ENCODE measurements around the gene L3MBTL3.
"Not testable (repeated sequence)": the region's sequence is repeated elsewhere in the genome, so short reads cannot be mapped to it uniquely, and the experiment has no call there.

The L3MBTL3 gene

DNA sequence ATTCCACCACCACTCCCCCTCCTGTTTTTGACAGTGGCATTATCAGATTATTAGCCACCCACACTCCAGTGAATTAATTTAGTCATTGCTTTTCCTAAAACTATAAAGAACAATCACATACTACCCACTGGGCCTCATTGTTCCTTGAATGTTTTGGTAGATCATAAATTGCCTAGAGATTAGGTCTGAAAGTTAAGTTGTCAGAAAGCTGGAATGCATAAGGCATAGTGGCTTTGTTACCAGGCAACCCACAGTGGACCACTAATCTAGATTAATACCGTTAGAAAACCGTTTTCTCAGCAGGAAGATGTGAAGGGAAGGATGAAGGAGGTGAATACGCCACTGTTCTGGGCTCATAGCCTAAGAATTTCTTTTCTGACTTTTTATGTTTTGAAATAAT, 128.7 kb downstream of the L3MBTL3 start:
- DNase-seq (ENCODE audit: low read depth), result no peak
- H3K4me3 ChIP-seq (ENCODE audit: control insufficient read depth, low read depth, low read length), result no peak overlapping the region
- TF ChIP-seq, protein P1, sequence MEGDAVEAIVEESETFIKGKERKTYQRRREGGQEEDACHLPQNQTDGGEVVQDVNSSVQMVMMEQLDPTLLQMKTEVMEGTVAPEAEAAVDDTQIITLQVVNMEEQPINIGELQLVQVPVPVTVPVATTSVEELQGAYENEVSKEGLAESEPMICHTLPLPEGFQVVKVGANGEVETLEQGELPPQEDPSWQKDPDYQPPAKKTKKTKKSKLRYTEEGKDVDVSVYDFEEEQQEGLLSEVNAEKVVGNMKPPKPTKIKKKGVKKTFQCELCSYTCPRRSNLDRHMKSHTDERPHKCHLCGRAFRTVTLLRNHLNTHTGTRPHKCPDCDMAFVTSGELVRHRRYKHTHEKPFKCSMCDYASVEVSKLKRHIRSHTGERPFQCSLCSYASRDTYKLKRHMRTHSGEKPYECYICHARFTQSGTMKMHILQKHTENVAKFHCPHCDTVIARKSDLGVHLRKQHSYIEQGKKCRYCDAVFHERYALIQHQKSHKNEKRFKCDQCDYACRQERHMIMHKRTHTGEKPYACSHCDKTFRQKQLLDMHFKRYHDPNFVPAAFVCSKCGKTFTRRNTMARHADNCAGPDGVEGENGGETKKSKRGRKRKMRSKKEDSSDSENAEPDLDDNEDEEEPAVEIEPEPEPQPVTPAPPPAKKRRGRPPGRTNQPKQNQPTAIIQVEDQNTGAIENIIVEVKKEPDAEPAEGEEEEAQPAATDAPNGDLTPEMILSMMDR (conservative IDR thresholded peaks at IDR 0.05; ENCODE audit: control insufficient read depth, insufficient read depth, low read depth, low read length), result no peak

DNA sequence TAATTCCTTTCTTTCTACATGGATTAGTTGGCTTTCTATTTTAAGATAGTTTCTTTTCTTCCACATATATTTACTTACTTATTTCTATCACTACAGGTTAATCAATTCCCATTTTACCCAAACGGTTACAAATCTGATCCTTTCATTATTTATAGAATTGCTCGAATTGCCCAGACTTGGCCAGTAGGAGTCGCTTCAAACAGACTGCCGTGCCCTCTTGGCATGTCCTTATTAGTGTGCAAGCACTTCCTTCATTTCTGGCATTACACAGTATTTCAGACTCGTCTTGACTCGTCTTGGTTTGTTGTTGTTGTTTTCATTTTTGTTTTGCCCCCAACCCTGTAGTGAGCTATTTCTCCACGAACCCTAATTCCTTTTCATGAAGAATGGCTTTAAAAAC, 129.8 kb downstream of the L3MBTL3 start:
- TF ChIP-seq, protein P1 (conservative IDR thresholded peaks at IDR 0.05; ENCODE audit: control insufficient read depth, insufficient read depth, low read depth, low read length), result peak; percentile 26
- peak; percentile 5 for DNase-seq (ENCODE audit: low read depth)
- no peak overlapping the region for H3K4me3 ChIP-seq (ENCODE audit: control insufficient read depth, low read depth, low read length)

DNA sequence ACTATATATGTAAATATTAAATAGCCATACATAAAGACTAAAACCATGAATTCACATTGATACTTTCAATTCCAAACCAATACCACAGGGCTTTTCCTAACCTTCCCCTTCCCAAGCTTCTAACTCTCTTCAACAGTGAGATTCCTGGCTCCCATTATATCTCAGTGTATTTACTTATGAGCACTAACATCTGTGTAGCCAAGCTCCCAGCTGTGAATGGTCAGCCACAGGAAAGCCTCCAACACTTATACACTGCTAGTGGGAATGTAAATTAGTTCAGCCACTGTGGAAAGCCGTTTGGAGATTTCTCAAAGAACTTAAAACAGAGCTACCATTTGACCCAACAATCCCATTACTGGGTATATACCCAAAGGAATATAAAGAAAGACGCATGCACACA, 130.6 kb downstream of the L3MBTL3 start:
- H3K4me3 ChIP-seq (ENCODE audit: control insufficient read depth, low read depth, low read length); DNase-seq (ENCODE audit: low read depth): not testable (repeated sequence)

GRCh38 chr6:130150906-130151305, 132.5 kb downstream of the L3MBTL3 start:
- H3K4me3 ChIP-seq (ENCODE audit: control insufficient read depth, low read depth, low read length), result no peak overlapping the region
- TF ChIP-seq, protein P1 (conservative IDR thresholded peaks at IDR 0.05; ENCODE audit: control insufficient read depth, insufficient read depth, low read depth, low read length), result no peak
- no peak for DNase-seq (ENCODE audit: low read depth)

DNA sequence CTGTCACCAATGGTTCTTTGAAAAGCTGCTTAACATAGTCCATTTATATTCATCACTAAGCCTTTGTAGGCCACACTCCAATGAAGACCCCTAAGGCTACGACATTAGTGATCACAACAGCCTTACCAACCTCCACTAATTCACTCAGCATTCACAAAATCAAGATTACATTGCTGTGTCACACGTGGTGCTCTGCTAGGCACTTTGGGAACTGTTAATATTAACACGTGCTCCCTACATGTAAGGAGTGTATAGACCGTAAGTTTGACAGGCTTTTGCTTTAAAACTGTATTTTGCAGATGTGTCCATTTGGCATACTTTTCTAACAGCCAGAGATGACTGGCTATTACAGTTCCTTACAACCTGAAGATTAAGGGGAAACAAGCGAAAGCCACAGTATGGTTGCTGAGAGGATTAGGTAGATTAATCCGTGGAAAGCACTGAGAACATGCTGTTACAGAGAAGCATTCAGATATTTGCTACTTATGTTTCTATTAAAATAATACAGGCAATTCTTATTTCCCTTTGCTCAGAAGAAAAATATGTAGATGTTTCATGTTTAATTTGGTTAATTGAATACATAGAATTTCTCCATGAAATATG, 134.6 kb downstream of the L3MBTL3 start:
- TF ChIP-seq, protein P1 (conservative IDR thresholded peaks at IDR 0.05; ENCODE audit: control insufficient read depth, insufficient read depth, low read depth, low read length), result no peak
- H3K4me3 ChIP-seq (ENCODE audit: control insufficient read depth, low read depth, low read length), result no peak overlapping the region
- no peak for DNase-seq (ENCODE audit: low read depth)

DNA sequence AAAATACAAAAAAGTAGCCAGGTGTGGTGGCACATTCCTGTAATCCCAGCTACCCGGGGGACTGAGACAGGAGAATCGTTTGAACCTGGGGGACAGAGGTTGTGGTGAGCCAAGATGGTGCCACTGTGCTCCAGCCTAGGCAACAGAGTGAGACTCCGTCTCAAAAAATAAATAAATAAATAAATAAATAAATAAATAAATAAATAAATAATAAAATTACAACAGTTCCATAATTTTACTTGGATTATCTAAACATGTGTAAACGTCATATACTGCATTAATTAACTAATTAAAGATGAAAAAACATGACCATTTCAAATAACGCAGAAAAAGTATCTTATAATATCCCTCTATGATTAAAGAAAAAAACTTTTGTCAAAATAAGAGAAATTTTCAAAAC, 138.5 kb downstream of the L3MBTL3 start:
- no peak for DNase-seq (ENCODE audit: low read depth)
- TF ChIP-seq, protein P1 (conservative IDR thresholded peaks at IDR 0.05; ENCODE audit: control insufficient read depth, insufficient read depth, low read depth, low read length), result no peak
- H3K4me3 ChIP-seq (ENCODE audit: control insufficient read depth, low read depth, low read length), result no peak overlapping the region

DNA sequence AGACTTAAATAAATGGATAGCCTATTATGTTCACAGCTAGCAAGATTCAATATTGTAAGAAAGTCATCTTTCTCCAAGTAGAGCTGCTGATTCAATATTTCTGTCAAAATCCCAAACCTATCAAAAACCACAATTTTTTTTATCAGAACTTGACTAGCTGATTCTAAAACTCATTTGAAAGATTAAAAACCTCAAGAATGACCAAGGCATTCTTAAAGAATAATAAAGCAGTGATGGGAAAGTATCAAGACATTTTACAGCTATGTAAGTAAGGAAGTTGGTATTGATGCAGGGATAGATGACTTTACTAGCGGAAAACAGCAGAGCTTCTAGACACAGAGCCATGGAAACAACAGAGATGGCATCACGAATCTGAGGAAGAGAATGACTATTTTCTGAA, 139.7 kb downstream of the L3MBTL3 start:
- no peak overlapping the region for H3K4me3 ChIP-seq (ENCODE audit: control insufficient read depth, low read depth, low read length)
- DNase-seq (ENCODE audit: low read depth), result no peak
- TF ChIP-seq, protein P1 (conservative IDR thresholded peaks at IDR 0.05; ENCODE audit: control insufficient read depth, insufficient read depth, low read depth, low read length), result no peak
